Lower leg skin (tissue), 4 donors: ENCODE measurements around the gene SEPTIN7. TPM values are rescaled to one million over a fixed set of nuclear protein-coding genes. Genes with fewer than 3 reads are reported as not detected.

Experiments
- DNase-seq, 2 donors: peaks; one replicate each; pipeline ENCODE4 v3.0.0-alpha.2; 2019; ENCODE audit warnings: low spot score in 2 of 2
- H3K4me3 ChIP-seq: fragments of 200-600 bp; sonication (generic); 2 replicates; pipeline ENCODE4 v1.5.1; 2017; ENCODE audit warnings: mild to moderate bottlenecking, low read depth; ENCODE audit not compliant: poor library complexity, severe bottlenecking
- POLR2A ChIP-seq, 2 donors: fragments of 450-650 bp; IDR thresholded peaks; one replicate each; pipeline ENCODE4 v1.6.1; 2016 to 2017; ENCODE audit warnings: antibody characterized with exemption in 2 of 2, mild to moderate bottlenecking in 1 of 2, moderate library complexity in 1 of 2
- WGBS, 2 donors: methylation state at CpG; one replicate each; pipeline ENCODE4 v1.1.5; 2018; 5-methylcytosine and 5-hydroxymethylcytosine counted together
- intact Hi-C: fragments of 100-400 bp; cut with DNase I; formaldehyde crosslinking; loops from one replicate; pipeline ENCODE4 v1.15.0; 2023; ENCODE audit warnings: low total_unique reads
- total RNA-seq, 4 donors: library from RNA; depleted of rRNA; stranded (reverse); fragments of >200 nt; gene quantifications; one replicate each; pipeline ENCODE4 v1.1.0, GENCODE V29; 2016
- TF ChIP-seq, protein P1 (sequence below), 3 donors: fragments of 450-650 bp; IDR thresholded peaks; one replicate each; pipeline ENCODE4 v1.5.1; 2016; ENCODE audit warnings: antibody characterized with exemption in 3 of 3, mild to moderate bottlenecking in 3 of 3, moderate library complexity in 2 of 3

SEPTIN7 gene
- total RNA-seq, 4 donors from 2014 or later: 122 to 172 (median 148) TPM

- intact Hi-C loops: no loop called here
- 44 to 53% methylated on average over 1 of the region's 1 CpG for WGBS, 2 donors
- DNase-seq: no peak
Measured at GRCh38 chr7:35792472-35792871, 8.4 kb upstream of the SEPTIN7 start.

DNA sequence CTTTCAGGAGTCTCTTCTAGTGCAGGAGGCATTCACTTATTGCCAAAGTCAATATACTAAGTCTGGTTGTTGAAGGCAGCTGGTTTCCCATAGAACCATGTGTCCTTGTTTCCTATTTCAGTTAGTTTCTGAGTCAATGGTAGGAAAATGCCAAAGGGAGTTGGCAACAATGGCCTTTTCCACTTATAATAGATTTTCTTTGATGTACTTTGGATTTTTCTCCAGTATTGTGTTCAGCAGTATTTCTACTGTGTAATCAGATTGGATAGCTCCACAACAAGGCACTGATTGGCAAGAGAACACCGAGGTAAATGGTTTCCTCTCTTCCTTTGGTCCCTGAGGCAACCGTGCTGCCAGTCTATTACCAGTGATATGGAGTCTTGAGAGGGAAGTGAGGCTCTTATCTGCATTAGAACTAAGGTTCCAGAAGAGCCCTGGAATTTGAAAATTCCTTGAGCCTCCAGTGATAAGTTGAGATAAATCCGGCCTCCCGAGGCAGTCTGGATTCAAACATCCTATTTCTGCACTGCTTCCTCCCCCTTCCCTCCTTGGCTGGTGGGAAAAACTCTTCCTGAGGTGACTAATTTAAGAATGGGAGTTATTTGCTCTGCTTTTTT lies 7.9 kb upstream of the SEPTIN7 start:
- TF ChIP-seq, protein P1, sequence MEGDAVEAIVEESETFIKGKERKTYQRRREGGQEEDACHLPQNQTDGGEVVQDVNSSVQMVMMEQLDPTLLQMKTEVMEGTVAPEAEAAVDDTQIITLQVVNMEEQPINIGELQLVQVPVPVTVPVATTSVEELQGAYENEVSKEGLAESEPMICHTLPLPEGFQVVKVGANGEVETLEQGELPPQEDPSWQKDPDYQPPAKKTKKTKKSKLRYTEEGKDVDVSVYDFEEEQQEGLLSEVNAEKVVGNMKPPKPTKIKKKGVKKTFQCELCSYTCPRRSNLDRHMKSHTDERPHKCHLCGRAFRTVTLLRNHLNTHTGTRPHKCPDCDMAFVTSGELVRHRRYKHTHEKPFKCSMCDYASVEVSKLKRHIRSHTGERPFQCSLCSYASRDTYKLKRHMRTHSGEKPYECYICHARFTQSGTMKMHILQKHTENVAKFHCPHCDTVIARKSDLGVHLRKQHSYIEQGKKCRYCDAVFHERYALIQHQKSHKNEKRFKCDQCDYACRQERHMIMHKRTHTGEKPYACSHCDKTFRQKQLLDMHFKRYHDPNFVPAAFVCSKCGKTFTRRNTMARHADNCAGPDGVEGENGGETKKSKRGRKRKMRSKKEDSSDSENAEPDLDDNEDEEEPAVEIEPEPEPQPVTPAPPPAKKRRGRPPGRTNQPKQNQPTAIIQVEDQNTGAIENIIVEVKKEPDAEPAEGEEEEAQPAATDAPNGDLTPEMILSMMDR (IDR thresholded peaks at IDR 0.05): no peak
- TF ChIP-seq POLR2A (IDR thresholded peaks at IDR 0.05): no peak
- 18 to 23% methylated on average over 4 of the region's 4 CpGs for whole genome bisulfite sequencing, 2 donors
- intact Hi-C loops: no loop called here
- H3K4me3 ChIP-seq: no peak overlapping the region
- no peak for DNase-seq

More at GRCh38 chr7:35792472-35792871, 8.4 kb upstream of the SEPTIN7 start:
- no peak overlapping the region for H3K4me3 ChIP-seq
- TF ChIP-seq, protein P1 (IDR thresholded peaks at IDR 0.05): no peak
- no peak for TF ChIP-seq POLR2A (IDR thresholded peaks at IDR 0.05)

GRCh38 chr7:35797311-35797710 lies 3.5 kb upstream of the SEPTIN7 start:
- WGBS, 2 donors: 89 to 92% methylated on average over 5 of the region's 5 CpGs
- no peak for DNase-seq
- H3K4me3 ChIP-seq: no peak overlapping the region
- TF ChIP-seq, protein P1 (IDR thresholded peaks at IDR 0.05): no peak
- TF ChIP-seq POLR2A (IDR thresholded peaks at IDR 0.05): no peak
- intact Hi-C loops: no loop called here

DNA sequence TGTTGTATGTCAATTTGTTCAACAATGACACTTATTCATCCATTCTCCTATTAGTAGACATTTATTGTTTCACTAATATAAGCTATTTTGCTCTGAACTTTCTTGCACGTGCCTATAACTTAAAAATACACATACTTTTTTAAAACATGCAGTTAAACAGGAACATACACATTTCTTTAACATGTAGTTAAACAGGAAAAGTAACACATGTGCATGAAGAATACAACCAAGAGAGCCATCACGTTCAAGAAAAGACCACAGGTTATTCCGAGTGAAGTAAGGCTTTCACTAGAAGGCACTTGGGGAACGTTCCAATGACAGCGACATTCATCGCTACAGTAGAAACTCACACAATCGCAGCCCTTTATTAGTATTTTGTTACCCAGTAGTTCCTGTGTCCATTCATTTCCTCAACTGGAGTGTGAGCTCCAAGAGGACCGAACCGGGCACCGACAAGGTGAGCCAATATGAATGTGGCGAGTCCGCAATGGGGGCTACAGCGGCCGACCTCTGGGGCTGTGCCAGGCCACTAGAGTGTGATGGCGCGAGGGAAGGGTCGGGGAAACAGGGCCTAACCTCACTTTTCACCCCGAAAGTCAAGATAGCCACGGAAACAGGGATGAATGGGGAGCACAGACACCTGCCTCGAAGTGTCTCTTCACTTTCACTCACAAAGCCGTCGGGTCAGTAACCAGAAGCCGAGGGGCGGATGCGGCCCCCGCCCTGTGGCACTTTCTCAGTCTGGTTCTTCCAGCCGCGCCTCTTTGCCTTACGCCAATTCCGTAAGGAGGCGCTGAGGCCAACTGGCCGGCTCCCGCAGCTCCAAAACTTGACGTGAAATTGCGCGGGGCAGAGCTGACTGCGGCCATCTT lies 775 bp upstream of the SEPTIN7 start:
- TF ChIP-seq, protein P1 (IDR thresholded peaks at IDR 0.05): no peak
- TF ChIP-seq POLR2A (IDR thresholded peaks at IDR 0.05): no peak
- intact Hi-C loops: no loop called here
- peak; percentile 82 to 97 for DNase-seq
- 2 to 3% methylated on average over 32 to 34 of the region's 37 CpGs for WGBS, 2 donors
- H3K4me3 ChIP-seq: peak overlapping the region; percentile 28

DNA sequence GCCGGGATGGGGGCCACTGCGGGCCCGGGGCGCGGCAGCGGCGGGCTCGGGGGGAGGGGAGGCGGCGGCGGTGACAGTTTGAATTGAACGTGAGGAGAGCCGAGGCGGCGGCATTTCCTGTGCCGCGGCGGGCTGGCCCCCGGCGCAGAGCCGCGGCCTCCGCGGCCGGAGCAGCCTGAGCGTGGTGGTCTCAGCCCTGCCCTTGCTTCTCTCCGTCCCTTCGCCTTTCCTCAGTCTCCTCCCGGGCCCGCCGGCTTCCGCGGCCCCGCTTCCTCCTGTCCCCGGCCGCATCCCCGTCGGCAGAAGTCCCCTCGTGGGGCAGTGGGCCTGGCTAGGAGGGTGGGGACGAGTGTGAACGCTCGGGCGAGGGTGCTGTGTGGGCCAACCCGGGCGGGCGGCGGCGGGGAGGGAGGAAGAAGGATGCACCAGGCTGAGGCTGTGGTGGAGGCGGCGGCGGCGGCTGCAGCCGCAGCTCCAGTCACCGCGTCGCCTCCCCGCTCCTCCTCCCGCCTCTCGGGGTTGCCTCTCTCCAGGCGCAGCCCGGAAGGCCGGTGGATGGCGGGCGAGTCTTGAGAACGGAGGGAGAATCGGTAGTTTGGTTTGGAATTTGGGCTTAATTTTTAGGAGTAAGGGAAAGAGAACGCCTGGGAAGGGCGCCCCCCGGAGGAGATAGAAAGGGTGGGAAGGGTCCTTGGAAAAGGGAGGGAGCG lies 690 bp downstream of the SEPTIN7 start:
- 1% methylated on average over 56 to 58 of the region's 70 CpGs for WGBS, 2 donors
- H3K4me3 ChIP-seq: peak overlapping the region; percentile 98
- intact Hi-C loops: no loop called here
- no peak for TF ChIP-seq POLR2A (IDR thresholded peaks at IDR 0.05)
- TF ChIP-seq, protein P1 (IDR thresholded peaks at IDR 0.05): no peak
- DNase-seq: peak; percentile 63 to 95
